Panc1 (cell line): ENCODE measurements around the gene ITPA.

Experiments
- POLR2AphosphoS5 ChIP-seq: IDR thresholded peaks from 2 replicates; pipeline ENCODE4 v1.6.1; 2012; ENCODE audit warnings: mild to moderate bottlenecking, low read depth, low read length, moderate library complexity
- SIN3A ChIP-seq: IDR thresholded peaks from 2 replicates; pipeline ENCODE4 v1.6.1; 2012; ENCODE audit warnings: low read depth, mild to moderate bottlenecking, low read length, moderate library complexity, borderline replicate concordance; ENCODE audit not compliant: insufficient read depth
- TCF7L2 ChIP-seq: IDR thresholded peaks from 2 replicates; pipeline ENCODE4 v1.6.1; 2011; ENCODE audit warnings: mild to moderate bottlenecking, low read depth, low read length, inconsistent platforms
- TF ChIP-seq, protein P1 (sequence below): fragments of 450-650 bp; IDR thresholded peaks from 2 replicates; pipeline ENCODE4 v1.5.1; 2017; ENCODE audit warnings: mild to moderate bottlenecking
- TF ChIP-seq, protein P2 (sequence below), 2 experiments: IDR thresholded peaks; 2 replicates each; pipeline ENCODE4 v1.6.1; 2011 to 2012; ENCODE audit warnings: low read depth in 2 of 2, control low read depth in 1 of 2, low read length in 1 of 2, mild to moderate bottlenecking in 1 of 2, moderate library complexity in 1 of 2; ENCODE audit not compliant: insufficient read depth in 1 of 2

GRCh38 chr20:3164043-3164762 is 45.1 kb upstream of the ITPA start:
- TF ChIP-seq, protein P1, sequence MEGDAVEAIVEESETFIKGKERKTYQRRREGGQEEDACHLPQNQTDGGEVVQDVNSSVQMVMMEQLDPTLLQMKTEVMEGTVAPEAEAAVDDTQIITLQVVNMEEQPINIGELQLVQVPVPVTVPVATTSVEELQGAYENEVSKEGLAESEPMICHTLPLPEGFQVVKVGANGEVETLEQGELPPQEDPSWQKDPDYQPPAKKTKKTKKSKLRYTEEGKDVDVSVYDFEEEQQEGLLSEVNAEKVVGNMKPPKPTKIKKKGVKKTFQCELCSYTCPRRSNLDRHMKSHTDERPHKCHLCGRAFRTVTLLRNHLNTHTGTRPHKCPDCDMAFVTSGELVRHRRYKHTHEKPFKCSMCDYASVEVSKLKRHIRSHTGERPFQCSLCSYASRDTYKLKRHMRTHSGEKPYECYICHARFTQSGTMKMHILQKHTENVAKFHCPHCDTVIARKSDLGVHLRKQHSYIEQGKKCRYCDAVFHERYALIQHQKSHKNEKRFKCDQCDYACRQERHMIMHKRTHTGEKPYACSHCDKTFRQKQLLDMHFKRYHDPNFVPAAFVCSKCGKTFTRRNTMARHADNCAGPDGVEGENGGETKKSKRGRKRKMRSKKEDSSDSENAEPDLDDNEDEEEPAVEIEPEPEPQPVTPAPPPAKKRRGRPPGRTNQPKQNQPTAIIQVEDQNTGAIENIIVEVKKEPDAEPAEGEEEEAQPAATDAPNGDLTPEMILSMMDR = no peak
- no peak for TF ChIP-seq POLR2AphosphoS5
- TF ChIP-seq, protein P2, sequence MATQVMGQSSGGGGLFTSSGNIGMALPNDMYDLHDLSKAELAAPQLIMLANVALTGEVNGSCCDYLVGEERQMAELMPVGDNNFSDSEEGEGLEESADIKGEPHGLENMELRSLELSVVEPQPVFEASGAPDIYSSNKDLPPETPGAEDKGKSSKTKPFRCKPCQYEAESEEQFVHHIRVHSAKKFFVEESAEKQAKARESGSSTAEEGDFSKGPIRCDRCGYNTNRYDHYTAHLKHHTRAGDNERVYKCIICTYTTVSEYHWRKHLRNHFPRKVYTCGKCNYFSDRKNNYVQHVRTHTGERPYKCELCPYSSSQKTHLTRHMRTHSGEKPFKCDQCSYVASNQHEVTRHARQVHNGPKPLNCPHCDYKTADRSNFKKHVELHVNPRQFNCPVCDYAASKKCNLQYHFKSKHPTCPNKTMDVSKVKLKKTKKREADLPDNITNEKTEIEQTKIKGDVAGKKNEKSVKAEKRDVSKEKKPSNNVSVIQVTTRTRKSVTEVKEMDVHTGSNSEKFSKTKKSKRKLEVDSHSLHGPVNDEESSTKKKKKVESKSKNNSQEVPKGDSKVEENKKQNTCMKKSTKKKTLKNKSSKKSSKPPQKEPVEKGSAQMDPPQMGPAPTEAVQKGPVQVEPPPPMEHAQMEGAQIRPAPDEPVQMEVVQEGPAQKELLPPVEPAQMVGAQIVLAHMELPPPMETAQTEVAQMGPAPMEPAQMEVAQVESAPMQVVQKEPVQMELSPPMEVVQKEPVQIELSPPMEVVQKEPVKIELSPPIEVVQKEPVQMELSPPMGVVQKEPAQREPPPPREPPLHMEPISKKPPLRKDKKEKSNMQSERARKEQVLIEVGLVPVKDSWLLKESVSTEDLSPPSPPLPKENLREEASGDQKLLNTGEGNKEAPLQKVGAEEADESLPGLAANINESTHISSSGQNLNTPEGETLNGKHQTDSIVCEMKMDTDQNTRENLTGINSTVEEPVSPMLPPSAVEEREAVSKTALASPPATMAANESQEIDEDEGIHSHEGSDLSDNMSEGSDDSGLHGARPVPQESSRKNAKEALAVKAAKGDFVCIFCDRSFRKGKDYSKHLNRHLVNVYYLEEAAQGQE (IDR thresholded peaks at IDR 0.05; ENCODE audit: insufficient read depth in 1 of 2, low read depth in 2 of 2, low read length in 1 of 2) = no peak
- TF ChIP-seq TCF7L2 = no peak
- TF ChIP-seq SIN3A = no peak
